ENCODE measurements around the gene TSC22D3. TPM values are rescaled to one million over a fixed set of nuclear protein-coding genes. Genes with fewer than 3 reads are reported as not detected.

Gene TSC22D3
- total RNA-seq, 2 experiments from 2014 or later = 29.3 to 35.6 TPM

- Histone ChIP-seq H3K4me2 (ENCODE audit: low read length) (no peak overlapping the region), H2AFZ (ENCODE audit: low read length) (no peak overlapping the region), H3K4me1 (ENCODE audit: insufficient read depth, low read length, poor library complexity, severe bottlenecking) (peaks cover 11% of the 10 kb centered on the region), H4K20me1 (ENCODE audit: insufficient read depth, low read length) (no peaks in the 10 kb centered on the region), H3K79me2 (ENCODE audit: insufficient read depth, low read depth, low read length) (no peaks in the 10 kb centered on the region), H3K36me3 (ENCODE audit: insufficient read depth, low read length) (no peaks in the 10 kb centered on the region), H3K9me3 (ENCODE audit: low read length) (no peaks in the 10 kb centered on the region), H3K4me3 (ENCODE audit: low read depth, low read length, poor library complexity, severe bottlenecking) (no peak overlapping the region), H3K9me2 (ENCODE audit: insufficient read depth, low read length) (no peaks in the 10 kb centered on the region), H3K27ac (ENCODE audit: low read depth, low read length, poor library complexity, severe bottlenecking) (no peak overlapping the region)
- DNase-seq (ENCODE audit: low spot score) = no peak
- CTCF ChIA-PET (ENCODE audit: unreplicated experiment) = no interaction called here
- intact Hi-C loops (cut with micrococcal nuclease; ENCODE audit: unreplicated experiment) = loop anchor here (10.0 kb wide), 2 partner anchors 301 to 749 kb away; no protein-coding TSS in a partner anchor
- BruUV-seq (replicated peaks) = no TSS peak
- POLR2A ChIA-PET = interaction anchor here (0.6 kb wide), 1 partner anchor 105 kb away, joined by 4 read pairs; no protein-coding TSS in a partner anchor
- TF ChIP-seq CTCF (conservative IDR thresholded peaks at IDR 0.05; ENCODE audit: low read length) (no peak), EZH2phosphoT487 (IDR thresholded peaks at IDR 0.05; ENCODE audit: borderline replicate concordance, low read depth, low read length) (no peak)
Observed at GRCh38 chrX:107773906-107774435, 1.6 kb downstream of the TSC22D3 start.

- no peak overlapping the region for H2AFZ ChIP-seq (ENCODE audit: low read length)
- no peak for DNase-seq (ENCODE audit: low spot score)
- no peak overlapping the region for H3K27ac ChIP-seq (ENCODE audit: low read depth, low read length, poor library complexity, severe bottlenecking)
- no peak overlapping the region for H3K4me2 ChIP-seq (ENCODE audit: low read length)
- H3K4me1 ChIP-seq (ENCODE audit: insufficient read depth, low read length, poor library complexity, severe bottlenecking) = peaks cover 11% of the 10 kb centered on the region
- POLR2A ChIA-PET = no interaction called here
- H3K9me2 ChIP-seq (ENCODE audit: insufficient read depth, low read length) = no peaks in the 10 kb centered on the region
- intact Hi-C loops (cut with micrococcal nuclease; ENCODE audit: unreplicated experiment) = loop anchor here (10.0 kb wide), 2 partner anchors 302 to 748 kb away; no protein-coding TSS in a partner anchor
- no peaks in the 10 kb centered on the region for H3K36me3 ChIP-seq (ENCODE audit: insufficient read depth, low read length)
- H3K79me2 ChIP-seq (ENCODE audit: insufficient read depth, low read depth, low read length) = no peaks in the 10 kb centered on the region
- CTCF ChIA-PET (ENCODE audit: unreplicated experiment) = no interaction called here
- TF ChIP-seq CTCF (conservative IDR thresholded peaks at IDR 0.05; ENCODE audit: low read length) = no peak
- TF ChIP-seq EZH2phosphoT487 (IDR thresholded peaks at IDR 0.05; ENCODE audit: borderline replicate concordance, low read depth, low read length) = no peak
- no TSS peak for BruUV-seq (replicated peaks)
- H3K9me3 ChIP-seq (ENCODE audit: low read length) = no peaks in the 10 kb centered on the region
- no peak overlapping the region for H3K4me3 ChIP-seq (ENCODE audit: low read depth, low read length, poor library complexity, severe bottlenecking)
- H4K20me1 ChIP-seq (ENCODE audit: insufficient read depth, low read length) = no peaks in the 10 kb centered on the region
Observed at GRCh38 chrX:107773206-107773605, 2.4 kb downstream of the TSC22D3 start.

GRCh38 chrX:107769581-107770317, 5.8 kb downstream of the TSC22D3 start:
- POLR2A ChIA-PET = no interaction called here
- no peaks in the 10 kb centered on the region for H3K9me3 ChIP-seq (ENCODE audit: low read length)

More at GRCh38 chrX:107769581-107770317, 5.8 kb downstream of the TSC22D3 start:
- no peak for TF ChIP-seq EZH2phosphoT487 (IDR thresholded peaks at IDR 0.05; ENCODE audit: borderline replicate concordance, low read depth, low read length)
- no peak for TF ChIP-seq CTCF (conservative IDR thresholded peaks at IDR 0.05; ENCODE audit: low read length)
- CTCF ChIA-PET (ENCODE audit: unreplicated experiment) = no interaction called here
- Histone ChIP-seq H3K4me1 (ENCODE audit: insufficient read depth, low read length, poor library complexity, severe bottlenecking) (no peaks in the 10 kb centered on the region), H3K36me3 (ENCODE audit: insufficient read depth, low read length) (no peaks in the 10 kb centered on the region), H3K4me2 (ENCODE audit: low read length) (no peak overlapping the region), H3K27ac (ENCODE audit: low read depth, low read length, poor library complexity, severe bottlenecking) (no peak overlapping the region), H4K20me1 (ENCODE audit: insufficient read depth, low read length) (no peaks in the 10 kb centered on the region), H3K4me3 (ENCODE audit: low read depth, low read length, poor library complexity, severe bottlenecking) (no peak overlapping the region), H3K9me2 (ENCODE audit: insufficient read depth, low read length) (no peaks in the 10 kb centered on the region), H2AFZ (ENCODE audit: low read length) (no peak overlapping the region), H3K79me2 (ENCODE audit: insufficient read depth, low read depth, low read length) (no peaks in the 10 kb centered on the region)
- intact Hi-C loops (cut with micrococcal nuclease; ENCODE audit: unreplicated experiment) = loop anchor here (10.0 kb wide), 2 partner anchors 305 to 745 kb away; no protein-coding TSS in a partner anchor
- no peak for DNase-seq (ENCODE audit: low spot score)
- BruUV-seq (replicated peaks) = no TSS peak
